Stimulated activated CD4-positive, alpha-beta T cell treated with anti-CD3 and anti-CD28 coated beads, Interleukin-12 subunit alpha, Interleukin-12 subunit beta, amount 100 ng/mL, for 24 hours (primary cell): ENCODE measurements around the gene MBD3L5.
"Not testable (repeated sequence)": the region's sequence is repeated elsewhere in the genome, so short reads cannot be mapped to it uniquely, and the experiment has no call there.

Experiments used
- DNase-seq, 2 experiments: peaks; one replicate each; pipeline ENCODE4 v3.0.0-alpha.2; 2020; ENCODE audit warnings: low read depth in 2 of 2

MBD3L5 gene

DNA sequence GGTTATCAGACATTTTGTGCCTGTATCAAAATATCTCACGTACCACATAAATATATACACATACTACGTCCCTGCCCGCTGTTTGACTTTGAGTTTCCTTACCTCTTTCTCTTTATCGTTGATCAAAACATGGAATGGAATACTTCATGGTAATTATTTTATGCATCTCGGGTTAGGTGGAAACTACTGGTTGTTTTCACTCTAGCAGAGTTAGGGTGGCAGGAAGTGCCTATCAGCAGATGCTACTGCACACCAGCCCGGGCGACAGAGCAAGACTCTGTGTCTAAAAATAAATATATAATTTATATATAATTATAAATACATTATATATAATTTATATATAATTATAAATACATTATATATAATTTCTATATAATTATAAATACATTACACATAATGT is 22.5 kb downstream of the MBD3L5 start:
- not testable (repeated sequence) for DNase-seq

DNA sequence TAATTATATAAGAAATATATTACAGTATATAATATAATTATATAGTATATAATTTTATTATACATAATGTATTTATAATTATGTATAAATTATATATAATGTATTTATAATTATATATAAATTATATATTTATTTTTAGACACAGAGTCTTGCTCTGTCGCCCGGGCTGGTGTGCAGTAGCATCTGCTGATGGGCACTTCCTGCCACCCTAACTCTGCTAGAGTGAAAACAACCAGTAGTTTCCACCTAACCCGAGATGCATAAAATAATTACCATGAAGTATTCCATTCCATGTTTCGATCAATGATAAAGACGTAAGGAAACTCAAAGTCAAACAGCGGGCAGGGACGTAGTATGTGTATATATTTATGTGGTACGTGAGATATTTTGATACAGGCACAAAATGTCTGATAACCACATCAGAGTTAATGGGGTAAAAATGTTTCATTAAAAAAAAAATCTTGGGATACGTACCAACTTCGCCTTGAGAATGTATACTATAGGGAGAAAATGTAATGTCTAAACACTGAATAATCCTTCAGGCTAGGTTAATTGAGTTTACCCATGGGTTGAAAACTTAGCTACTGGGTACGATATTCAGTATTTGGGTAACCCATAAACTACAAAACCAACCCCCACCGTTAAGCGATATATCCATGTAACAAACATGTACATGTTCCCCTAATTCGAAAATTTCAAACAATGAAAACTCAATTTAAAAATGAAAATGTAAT is 24.4 kb downstream of the MBD3L5 start:
- not testable (repeated sequence) for DNase-seq

DNA sequence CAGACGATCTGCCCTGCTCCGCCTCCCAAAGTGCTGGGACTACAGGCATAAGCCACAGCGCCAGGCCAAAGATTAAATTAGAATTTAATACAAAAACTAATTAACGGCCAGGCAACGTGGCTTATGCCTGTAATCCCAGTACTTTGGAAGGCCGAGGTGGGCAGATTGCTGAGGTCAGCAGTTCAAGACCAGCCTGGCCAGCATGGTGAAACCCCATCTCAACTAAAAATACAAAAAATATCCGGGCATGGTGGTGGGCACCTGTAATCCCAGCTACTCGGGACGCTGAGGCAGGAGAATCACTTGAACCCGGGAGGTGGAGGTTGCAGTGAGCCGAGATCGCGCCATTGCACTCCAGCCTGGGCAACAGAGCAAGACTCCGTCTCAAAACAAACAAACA is 25.3 kb downstream of the MBD3L5 start:
- not testable (repeated sequence) for DNase-seq

DNA sequence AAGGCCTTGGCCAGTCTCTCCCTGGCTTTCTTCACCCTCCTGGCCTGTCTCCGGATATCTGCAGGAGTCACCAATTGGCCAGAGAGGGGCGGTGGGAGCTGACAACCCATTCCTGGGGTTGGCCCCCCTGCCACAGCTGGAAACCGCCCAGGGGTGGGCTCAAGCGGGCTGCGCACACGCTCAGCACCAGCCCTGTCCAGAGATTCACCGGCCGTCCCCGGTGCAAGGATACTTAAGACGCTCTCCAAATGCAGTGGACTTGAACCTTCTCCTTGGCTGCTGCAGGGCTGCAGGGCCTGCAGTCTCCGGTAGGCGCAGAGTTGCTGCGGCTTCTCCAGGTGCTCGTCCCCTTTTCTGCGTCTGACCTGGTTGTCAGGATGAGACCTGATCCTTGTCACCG is 26.0 kb downstream of the MBD3L5 start:
- not testable (repeated sequence) for DNase-seq

DNA sequence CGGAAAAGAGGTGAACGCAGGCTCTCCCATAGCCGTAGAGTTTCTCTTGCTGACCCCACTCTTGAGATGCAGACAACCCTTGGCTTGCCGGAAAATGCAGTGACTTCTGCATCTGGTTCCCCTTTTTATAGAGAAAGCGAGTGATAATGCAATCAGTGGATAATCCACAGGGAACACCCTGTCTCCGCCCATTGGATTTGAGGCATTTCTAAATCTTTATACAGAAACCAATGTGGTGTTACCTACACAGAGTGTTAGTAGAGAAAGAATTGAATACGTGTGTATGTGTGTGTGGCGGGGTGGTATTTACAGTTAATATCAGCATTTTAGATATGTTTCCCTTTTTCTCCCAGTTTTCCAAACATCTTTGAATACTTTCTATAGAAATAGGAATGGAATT is 28.2 kb downstream of the MBD3L5 start, which contains the start of gene MBD3L3:
MBD3L3 (minus strand) TSS at position 101 of the 400 bp plus-strand sequence; CDS start at position 30, 71 bp downstream.
- not testable (repeated sequence) for DNase-seq

DNA sequence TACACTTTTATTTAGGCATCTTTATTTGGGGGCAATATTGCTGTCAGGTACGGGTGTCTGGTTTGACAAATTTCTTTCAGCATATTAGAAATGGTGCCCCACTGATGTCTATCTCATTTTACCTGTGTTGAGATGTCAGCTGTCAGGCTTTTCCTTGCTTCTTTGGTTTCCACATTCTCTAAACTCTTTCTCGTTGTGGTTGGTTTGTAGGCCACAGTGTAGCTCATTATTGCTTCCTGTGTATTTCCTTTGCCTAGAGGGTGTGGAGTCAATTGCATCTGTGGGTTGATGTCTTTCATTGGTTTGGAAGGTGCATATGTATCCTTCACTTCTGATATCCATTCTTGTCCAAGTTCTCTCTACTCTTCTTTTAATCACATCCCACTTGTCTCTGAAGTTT is 29.6 kb downstream of the MBD3L5 start:
- not testable (repeated sequence) for DNase-seq

DNA sequence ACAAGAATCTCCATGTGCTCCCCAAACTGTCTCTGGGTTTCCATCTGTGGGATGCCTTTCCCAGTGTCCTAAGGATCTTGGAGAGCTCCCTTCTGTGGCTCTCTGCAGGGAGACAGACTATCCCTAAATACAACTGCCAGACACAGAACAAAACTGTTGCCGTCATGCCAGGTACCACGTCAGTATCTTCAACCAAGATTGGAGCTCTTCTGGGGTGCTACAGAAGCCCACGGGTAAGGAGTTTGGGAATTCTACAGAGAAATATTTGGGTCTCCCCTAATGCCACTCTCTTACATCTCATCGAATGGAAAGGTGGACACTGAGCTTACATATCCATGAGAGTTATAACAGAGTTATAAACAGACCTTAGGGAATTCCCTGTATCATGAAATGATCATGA is 33.0 kb downstream of the MBD3L5 start:
- DNase-seq = no peak

DNA sequence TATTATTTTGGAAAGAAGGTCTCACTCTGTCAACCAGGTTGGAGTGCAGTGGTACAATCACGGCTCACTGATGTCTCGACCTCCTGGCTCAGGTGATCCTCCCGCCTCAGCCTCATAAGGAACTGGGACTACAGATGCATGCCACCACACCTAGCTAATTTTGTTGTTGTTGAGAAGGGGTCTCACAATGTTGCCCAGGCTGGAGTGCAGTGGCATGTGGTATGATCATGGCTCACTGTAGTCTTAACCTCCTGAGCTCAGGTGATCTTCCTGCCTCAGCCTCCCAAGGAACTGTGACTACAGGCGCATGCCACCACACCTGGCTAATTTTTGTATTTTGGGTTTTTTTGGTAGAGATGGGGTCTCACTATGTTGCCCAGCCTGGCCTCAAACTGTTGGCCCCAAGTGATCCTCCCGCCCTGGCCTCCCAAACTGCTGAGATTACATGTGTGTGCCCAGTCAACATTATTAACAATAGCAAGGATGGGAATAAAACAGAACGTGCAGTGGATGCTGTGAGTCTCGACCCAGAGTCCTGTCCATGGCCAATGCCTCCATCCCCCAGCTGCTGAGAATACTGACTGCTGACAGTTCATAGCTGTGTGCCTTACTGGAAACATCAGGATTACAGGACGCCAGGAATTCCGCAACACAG is 33.5 kb downstream of the MBD3L5 start:
- DNase-seq = no peak

DNA sequence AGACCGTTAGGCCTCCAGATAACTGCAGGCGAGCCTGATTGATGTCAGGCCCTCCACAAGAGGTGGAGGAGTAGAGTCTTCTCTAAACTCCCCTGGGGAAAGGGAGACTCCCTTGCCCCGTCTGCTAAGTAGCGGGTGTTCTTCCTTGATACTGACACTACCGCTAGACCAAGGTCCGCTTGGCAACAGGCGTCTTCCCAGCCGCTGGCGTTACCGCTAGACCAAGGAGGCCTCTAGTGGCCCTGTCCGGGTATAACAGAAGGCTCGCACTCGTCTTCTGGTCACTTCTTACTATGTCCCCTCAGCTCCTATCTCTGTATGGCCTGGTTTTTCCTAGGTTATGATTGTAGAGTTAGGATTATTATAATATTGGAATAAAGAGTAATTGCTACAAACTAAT is 36.7 kb downstream of the MBD3L5 start:
- not testable (repeated sequence) for DNase-seq

DNA sequence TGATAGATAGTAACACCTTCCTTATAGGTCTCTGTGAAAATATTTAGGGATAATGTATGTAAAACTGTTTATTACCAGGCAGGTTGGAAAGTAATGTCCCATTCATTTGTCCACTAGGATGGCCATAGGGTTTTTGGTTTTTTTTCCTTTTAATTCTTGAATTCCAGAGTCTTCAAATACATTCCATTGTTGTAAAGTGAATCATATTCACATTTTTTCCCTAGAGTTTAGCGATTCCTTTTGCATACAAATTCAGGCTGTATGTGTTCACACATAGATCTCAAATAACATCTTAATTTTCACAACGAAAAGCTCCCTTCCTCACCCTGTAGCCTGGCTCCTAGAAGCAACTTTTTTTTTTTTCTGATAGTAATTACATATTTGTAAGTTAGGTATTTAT is 37.3 kb downstream of the MBD3L5 start:
- DNase-seq = no peak

DNA sequence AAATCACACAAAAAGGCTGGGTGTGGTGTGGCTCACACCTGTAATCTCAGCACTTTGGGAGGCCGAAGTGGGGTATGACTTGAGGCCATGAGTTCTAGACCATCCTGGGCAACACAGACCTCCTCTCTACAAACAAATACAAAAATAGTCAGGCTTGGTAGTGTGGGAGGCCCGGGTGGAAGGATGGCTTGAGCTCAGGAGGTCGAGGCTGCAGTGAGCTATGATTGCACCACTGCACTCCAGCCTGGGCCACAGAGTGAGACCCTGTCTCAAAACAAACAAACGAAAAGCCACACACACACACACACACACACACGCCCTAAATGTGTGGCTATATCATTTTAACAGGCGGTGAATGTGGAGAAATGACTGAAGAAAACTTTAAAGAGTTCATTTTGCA is 38.2 kb downstream of the MBD3L5 start:
- no peak for DNase-seq

DNA sequence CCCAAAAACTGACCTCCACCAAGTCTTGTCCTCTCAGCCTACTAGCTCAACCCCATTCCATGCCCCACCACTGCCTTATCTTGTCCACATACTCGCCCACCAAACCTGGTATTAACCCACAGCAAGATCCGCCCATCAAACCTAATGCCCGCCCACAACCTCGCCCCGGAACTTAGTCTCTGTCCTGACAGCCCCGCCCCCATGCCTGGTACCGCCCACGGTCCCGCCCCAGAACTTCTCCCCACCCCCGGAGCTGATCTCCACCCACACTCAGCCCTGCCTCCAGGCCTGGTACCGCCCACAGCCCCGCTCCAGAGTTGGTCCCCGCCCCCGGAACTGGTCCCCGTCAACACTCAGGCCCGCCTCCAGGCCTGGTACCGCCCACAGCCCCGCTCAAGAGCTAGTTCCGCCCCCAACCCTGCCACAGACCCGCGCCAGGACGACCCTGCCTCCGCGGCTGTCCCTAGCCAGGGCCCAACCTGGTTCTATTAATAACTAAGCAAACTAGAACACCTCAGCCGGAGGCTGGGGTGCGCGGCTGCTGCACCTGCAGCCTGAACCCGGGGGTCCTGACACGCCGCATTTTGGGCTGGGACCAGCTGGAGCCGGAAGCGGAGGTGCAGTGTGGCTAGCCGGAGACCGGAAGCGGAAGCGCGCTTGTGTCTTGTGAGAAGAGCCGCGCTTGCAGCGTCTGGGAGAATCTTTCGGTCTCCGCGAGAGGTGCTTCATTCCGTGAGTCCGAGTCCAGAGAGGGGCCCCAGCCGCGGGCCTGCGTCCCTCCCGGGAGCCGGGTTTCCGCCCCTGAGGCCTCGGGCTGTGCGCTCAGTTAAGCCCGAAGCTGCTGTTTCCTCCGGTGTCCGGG is 38.9 kb downstream of the MBD3L5 start, which contains the start of gene ZNF557:
ZNF557 (plus strand) TSS at position 662 of the 862 bp plus-strand sequence. CDS start 5,372 bp downstream, outside the sequence.
- peak; percentile 97 to 99 for DNase-seq

DNA sequence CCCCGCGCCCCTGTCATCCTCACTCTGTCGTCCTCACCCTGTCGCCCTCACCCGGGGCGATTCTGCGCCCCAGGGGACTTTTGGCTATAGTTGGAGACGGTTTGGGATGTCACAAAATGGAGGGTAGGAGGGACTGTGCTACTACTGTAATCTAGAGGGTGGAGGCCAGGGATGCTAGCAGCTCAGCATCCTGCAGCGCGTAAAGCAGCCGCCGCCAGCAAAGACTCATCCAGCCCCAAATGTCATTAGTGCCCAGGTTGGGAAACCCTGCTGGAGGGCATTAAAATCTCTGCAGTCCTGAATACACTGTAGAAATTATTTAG is 39.5 kb downstream of the MBD3L5 start:
- DNase-seq = no peak

DNA sequence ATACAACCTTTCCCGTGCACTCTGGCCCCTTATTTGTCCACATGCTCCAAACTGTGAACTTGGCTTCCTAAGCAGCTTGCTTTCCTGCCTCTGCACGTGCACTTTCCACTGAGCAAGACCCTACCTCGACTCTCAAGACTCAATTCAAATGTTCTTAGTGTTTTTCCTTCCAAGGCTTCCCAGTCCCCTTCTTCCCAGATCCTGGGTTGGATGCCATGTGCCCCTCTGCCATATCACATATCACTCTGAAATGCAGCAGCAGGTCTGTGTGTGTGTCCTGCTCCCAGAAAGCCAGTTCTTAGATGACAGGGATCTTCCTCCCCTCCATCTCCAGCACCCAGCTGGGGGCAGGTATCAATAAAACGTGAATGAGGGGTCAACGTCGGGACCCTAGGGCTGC is 42.2 kb downstream of the MBD3L5 start:
- DNase-seq = no peak

DNA sequence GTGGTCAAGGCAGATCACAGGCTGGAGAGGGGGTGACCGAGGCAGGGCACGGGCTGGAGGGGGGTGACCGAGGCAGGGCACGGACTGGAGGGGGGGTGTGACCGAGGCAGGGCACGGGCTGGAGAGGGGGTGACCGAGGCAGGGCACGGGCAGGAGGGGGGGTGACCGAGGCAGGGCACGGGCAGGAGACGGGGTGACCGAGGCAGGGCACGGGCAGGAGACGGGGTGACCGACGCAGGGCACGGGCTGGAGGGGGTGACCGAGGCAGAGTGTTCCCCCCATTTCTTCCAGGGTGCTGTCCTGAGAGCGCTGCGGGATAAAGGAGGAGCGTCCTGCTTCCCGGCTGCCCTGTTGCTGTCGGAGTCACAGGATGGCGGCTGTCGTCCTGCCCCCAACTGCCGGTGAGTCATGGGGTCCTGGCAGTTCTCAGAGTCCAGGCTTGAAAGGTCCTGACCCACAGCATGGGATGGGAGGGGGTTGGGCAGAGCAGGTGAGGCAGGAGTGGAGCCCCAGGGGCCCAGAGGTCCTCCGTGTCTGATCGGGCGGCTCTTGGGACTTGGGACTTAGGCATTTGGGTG is 44.4 kb downstream of the MBD3L5 start:
- DNase-seq = no peak

DNA sequence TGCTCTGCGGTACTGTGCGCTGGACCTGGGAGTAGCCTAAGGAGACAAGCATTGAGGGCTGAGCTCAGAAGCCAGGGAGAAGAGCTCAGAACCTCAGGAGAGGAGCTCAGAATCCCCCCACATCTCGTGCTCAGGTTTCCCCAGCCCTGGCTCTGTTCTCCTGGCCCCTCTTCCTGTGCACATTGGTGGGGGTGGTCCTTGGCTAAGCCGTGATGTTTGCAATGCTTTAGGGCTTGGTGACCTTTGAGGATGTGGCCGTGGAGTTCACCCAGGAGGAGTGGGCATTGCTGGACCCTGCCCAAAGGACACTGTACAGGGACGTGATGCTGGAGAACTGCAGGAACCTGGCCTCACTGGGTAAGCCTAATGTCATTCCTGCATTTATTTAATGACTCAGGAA is 45.8 kb downstream of the MBD3L5 start:
- no peak for DNase-seq

DNA sequence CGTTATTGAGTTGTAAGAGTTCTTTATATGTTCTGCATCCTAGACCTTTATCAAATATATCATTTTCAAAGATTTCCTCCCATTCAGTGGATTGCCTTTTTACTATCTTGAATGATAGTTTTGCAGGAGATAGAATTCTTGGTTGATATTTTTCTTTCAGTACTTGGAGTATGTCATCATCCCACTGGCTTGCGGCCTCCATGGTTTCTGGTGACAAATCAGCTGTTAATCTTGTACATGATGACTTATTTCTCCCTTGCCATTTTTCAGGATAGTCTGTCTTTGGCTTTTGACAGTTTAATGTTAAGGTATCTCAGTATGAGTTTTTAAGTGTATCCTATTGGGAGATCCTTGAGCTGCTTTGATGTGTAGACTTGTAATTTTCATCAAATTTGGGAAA is 47.6 kb downstream of the MBD3L5 start:
- no peak for DNase-seq
